IPS DF 19.7 (cell line): ENCODE measurements around the gene ZSCAN21.
A peak's percentile ranks its signal among the peaks of the same experiment; 100 is the strongest.

ENCODE experiments used
- DNase-seq: peaks from one replicate; pipeline ENCODE4 v3.0.0-alpha.2; 2013; ENCODE audit warnings: low read depth, low spot score

The ZSCAN21 gene

GRCh38 chr7:100075418-100075817, 25.8 kb downstream of the ZSCAN21 start:
- no peak for DNase-seq

GRCh38 chr7:100077205-100077604, 27.6 kb downstream of the ZSCAN21 start:
- DNase-seq: no peak

- DNase-seq: no peak
Measured at GRCh38 chr7:100079024-100079560, 29.5 kb downstream of the ZSCAN21 start.

GRCh38 chr7:100080907-100081534, 31.4 kb downstream of the ZSCAN21 start:
- DNase-seq: no peak

- DNase-seq: peak; percentile 96
Measured at GRCh38 chr7:100081535-100082102, 32.0 kb downstream of the ZSCAN21 start, which contains the start of gene ZNF3. TSS of gene ZNF3 (minus strand) at chr7:100081723. CDS start at chr7:100077357, 4,366 bp downstream.

- no peak for DNase-seq
Measured at GRCh38 chr7:100082978-100083377, 33.4 kb downstream of the ZSCAN21 start.

- no peak for DNase-seq
Measured at GRCh38 chr7:100085515-100085914, 35.9 kb downstream of the ZSCAN21 start.

GRCh38 chr7:100087055-100087750, 37.6 kb downstream of the ZSCAN21 start:
- DNase-seq: no peak

GRCh38 chr7:100088095-100088620, 38.6 kb downstream of the ZSCAN21 start:
- DNase-seq: no peak

- DNase-seq: no peak
Measured at GRCh38 chr7:100088621-100089457, 39.3 kb downstream of the ZSCAN21 start, which contains the start of gene COPS6. TSS of gene COPS6 (plus strand) at chr7:100088969. CDS start at chr7:100088991, 22 bp downstream.

- no peak for DNase-seq
Measured at GRCh38 chr7:100089458-100090196, 40.1 kb downstream of the ZSCAN21 start.

GRCh38 chr7:100090527-100091410, 41.2 kb downstream of the ZSCAN21 start:
- no peak for DNase-seq

- DNase-seq: no peak
Measured at GRCh38 chr7:100091411-100092181, 42.0 kb downstream of the ZSCAN21 start.

- DNase-seq: no peak
Measured at GRCh38 chr7:100093054-100093453, 43.5 kb downstream of the ZSCAN21 start.

- no peak for DNase-seq
Measured at GRCh38 chr7:100093498-100093897, 43.9 kb downstream of the ZSCAN21 start.

- no peak for DNase-seq
Measured at GRCh38 chr7:100093925-100094486, 44.4 kb downstream of the ZSCAN21 start.

GRCh38 chr7:100095289-100095688, 45.7 kb downstream of the ZSCAN21 start:
- no peak for DNase-seq

GRCh38 chr7:100095704-100096103, 46.1 kb downstream of the ZSCAN21 start:
- DNase-seq: no peak

- DNase-seq: no peak
Measured at GRCh38 chr7:100098913-100099312, 49.3 kb downstream of the ZSCAN21 start.
